GM23248 (cell line): ENCODE data around the gene APOD. TPM values are rescaled to one million over a fixed set of nuclear protein-coding genes. Genes with fewer than 3 reads are reported as not detected.
"Not testable (repeated sequence)": the region's sequence is repeated elsewhere in the genome, so short reads cannot be mapped to it uniquely, and the experiment has no call there.

ENCODE experiments used
- DNase-seq: peaks from one replicate; pipeline ENCODE4 v3.0.0-alpha.2; 2015
- H2AFZ ChIP-seq: fragments of 200-600 bp; sonication (generic); 2 replicates; pipeline ENCODE4 v1.6.1; 2016; ENCODE audit warnings: antibody characterized with exemption
- H3F3A ChIP-seq: fragments of 200-600 bp; sonication (generic); 2 replicates; pipeline ENCODE4 v1.6.1; 2016; ENCODE audit warnings: mild to moderate bottlenecking, antibody characterized with exemption, mixed run types; ENCODE audit not compliant: insufficient read depth
- H3K27ac ChIP-seq: fragments of 200-600 bp; sonication (generic); 2 replicates; pipeline ENCODE4 v1.5.1; 2016; ENCODE audit warnings: mild to moderate bottlenecking
- H3K27me3 ChIP-seq: fragments of 200-600 bp; sonication (generic); replicated peaks from 2 replicates; pipeline ENCODE4 v1.6.1; 2016; ENCODE audit warnings: mild to moderate bottlenecking; ENCODE audit not compliant: insufficient read depth
- H3K36me3 ChIP-seq: fragments of 200-600 bp; sonication (generic); 2 replicates; pipeline ENCODE4 v1.6.1; 2016; ENCODE audit warnings: low read depth, mild to moderate bottlenecking
- H3K4me1 ChIP-seq: fragments of 200-600 bp; sonication (generic); 2 replicates; pipeline ENCODE4 v1.6.1; 2016; ENCODE audit warnings: mild to moderate bottlenecking; ENCODE audit not compliant: insufficient read depth
- H3K4me2 ChIP-seq: fragments of 200-600 bp; sonication (generic); one replicate; pipeline ENCODE4 v1.6.1; 2016; ENCODE audit warnings: mild to moderate bottlenecking; ENCODE audit not compliant: unreplicated experiment
- H3K4me3 ChIP-seq: fragments of 200-600 bp; sonication (generic); 2 replicates; pipeline ENCODE4 v1.5.1; 2016; ENCODE audit warnings: mild to moderate bottlenecking
- H3K79me2 ChIP-seq: fragments of 200-600 bp; sonication (generic); 2 replicates; pipeline ENCODE4 v1.6.1; 2016; ENCODE audit warnings: mild to moderate bottlenecking; ENCODE audit not compliant: insufficient read depth
- H3K9ac ChIP-seq: fragments of 200-600 bp; sonication (generic); 2 replicates; pipeline ENCODE4 v1.6.1; 2016; ENCODE audit warnings: mild to moderate bottlenecking
- H3K9me2 ChIP-seq: fragments of 200-600 bp; sonication (generic); 2 replicates; pipeline ENCODE4 v1.6.1; 2016; ENCODE audit warnings: mixed run types, mild to moderate bottlenecking, moderate library complexity; ENCODE audit not compliant: insufficient read depth
- H3K9me3 ChIP-seq: fragments of 200-600 bp; sonication (generic); one replicate; pipeline ENCODE4 v1.6.1; 2017; ENCODE audit warnings: low read depth
- H4K20me1 ChIP-seq: fragments of 200-600 bp; sonication (generic); 2 replicates; pipeline ENCODE4 v1.6.0; 2016; ENCODE audit not compliant: insufficient read depth
- EZH2 ChIP-seq: fragments of 200-600 bp; sonication (generic); IDR thresholded peaks from 2 replicates; pipeline ENCODE4 v1.6.1; 2018; ENCODE audit warnings: antibody characterized with exemption, mild to moderate bottlenecking; ENCODE audit not compliant: insufficient read depth, poor library complexity, severe bottlenecking
- EZH2phosphoT487 ChIP-seq: fragments of 200-600 bp; sonication (generic); IDR thresholded peaks from 2 replicates; pipeline ENCODE4 v1.6.1; 2018; ENCODE audit warnings: antibody characterized with exemption, moderate library complexity, mild to moderate bottlenecking, low read depth; ENCODE audit not compliant: insufficient read depth
- WGBS, 2 experiments: methylation state at CpG; one replicate each; pipeline ENCODE4 v1.1.6; 2015 to 2017; ENCODE audit warnings: low lambda C conversion rate in 2 of 2, low coverage in 1 of 2; ENCODE audit errors: missing lambda C conversion rate in 2 of 2; 5-methylcytosine and 5-hydroxymethylcytosine counted together
- in situ Hi-C: fragments of 300-500 bp; cut with MboI; formaldehyde crosslinking; loops from 2 replicates; pipeline ENCODE4 v1.15.0; 2020
- polyA plus RNA-seq: library from polyadenylated mRNA; unstranded; fragments of >200 nt; fragmentation: Nextera tagmentation; extraction: Ambion mirVana; gene quantifications from 2 replicates; pipeline ENCODE4 v1.2.1, GENCODE V29; 2016
- total RNA-seq: library from RNA; depleted of rRNA; stranded (reverse); fragments of >200 nt; shearing (Covaris generic); gene quantifications from 2 replicates; pipeline ENCODE4 v1.2.3, GENCODE V29; 2014

APOD gene
- total and polyA plus RNA-seq, 2 experiments from 2014 or later = 0.97 to 3.7 TPM

GRCh38 chr3:195612075-195612800 lies 28.5 kb upstream of the APOD start:
- H3K9ac ChIP-seq = no peak overlapping the region
- no peaks in the 10 kb centered on the region for H3K9me2 ChIP-seq
- no peaks in the 10 kb centered on the region for H3F3A ChIP-seq
- H3K4me2 ChIP-seq = no peak overlapping the region
- H2AFZ ChIP-seq = no peak overlapping the region
- in situ Hi-C loops = no loop called here
- no peak for DNase-seq
- no peaks in the 10 kb centered on the region for H3K36me3 ChIP-seq
- no peak for TF ChIP-seq EZH2phosphoT487
- TF ChIP-seq EZH2 = no peak
- no peaks in the 10 kb centered on the region for H3K4me1 ChIP-seq
- H3K9me3 ChIP-seq = no peaks in the 10 kb centered on the region
- H4K20me1 ChIP-seq = no peaks in the 10 kb centered on the region
- H3K27ac ChIP-seq = no peak overlapping the region
- no peaks in the 10 kb centered on the region for H3K79me2 ChIP-seq
- H3K4me3 ChIP-seq = no peak overlapping the region
- peaks cover 16% of the 10 kb centered on the region; the same call in 1 of the 2 replicates for H3K27me3 ChIP-seq
- 59 to 64% methylated on average over 8 of the region's 8 CpGs for WGBS, 2 experiments

DNA sequence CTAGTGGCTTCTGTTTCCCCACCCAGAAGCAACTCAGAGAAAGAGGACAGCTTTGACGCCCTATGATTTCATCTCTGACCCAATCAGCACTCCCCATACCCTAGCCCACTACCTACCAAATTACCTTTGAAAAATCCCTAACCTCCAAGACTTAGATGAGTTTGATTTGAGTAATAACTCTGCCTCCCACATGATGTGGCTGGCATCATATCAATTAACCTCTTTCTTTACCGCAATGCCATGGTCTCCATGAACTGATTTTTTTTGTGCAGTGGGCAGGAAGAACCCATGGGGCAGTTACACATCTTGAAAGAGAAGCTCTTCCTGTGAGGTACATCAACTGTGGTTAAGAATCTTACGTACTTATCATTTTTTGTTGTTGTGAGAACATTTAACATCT lies 25.5 kb upstream of the APOD start:
- WGBS, 2 experiments = 51 to 52% methylated on average over 3 of the region's 3 CpGs
- TF ChIP-seq EZH2 = no peak
- TF ChIP-seq EZH2phosphoT487 = no peak
- no peak for DNase-seq
- Histone ChIP-seq H2AFZ (no peak overlapping the region), H3K4me1 (no peaks in the 10 kb centered on the region), H3K4me2 (no peak overlapping the region), H4K20me1 (no peaks in the 10 kb centered on the region), H3K79me2 (no peaks in the 10 kb centered on the region), H3K36me3 (no peaks in the 10 kb centered on the region), H3K9ac (no peak overlapping the region), H3K27ac (no peak overlapping the region), H3K27me3 (peaks cover 16% of the 10 kb centered on the region; the same call in 1 of the 2 replicates), H3K9me3 (no peaks in the 10 kb centered on the region), H3F3A (no peaks in the 10 kb centered on the region), H3K4me3 (no peak overlapping the region), H3K9me2 (no peaks in the 10 kb centered on the region)
- in situ Hi-C loops = no loop called here

GRCh38 chr3:195601785-195602184 lies 18.0 kb upstream of the APOD start:
- H4K20me1 ChIP-seq, H3K4me2 ChIP-seq, H2AFZ ChIP-seq, H3K27ac ChIP-seq, H3K27me3 ChIP-seq, H3K9ac ChIP-seq, H3K36me3 ChIP-seq, H3K9me3 ChIP-seq, H3K4me3 ChIP-seq, DNase-seq, H3K79me2 ChIP-seq, H3F3A ChIP-seq, in situ Hi-C loops, H3K9me2 ChIP-seq, H3K4me1 ChIP-seq: not testable (repeated sequence)
- WGBS, 2 experiments = 42 to 53% methylated on average over 2 of the region's 2 CpGs

GRCh38 chr3:195601382-195601781 lies 17.6 kb upstream of the APOD start:
- H3K79me2 ChIP-seq = no peaks in the 10 kb centered on the region
- TF ChIP-seq EZH2 = no peak
- no peak for TF ChIP-seq EZH2phosphoT487
- H4K20me1 ChIP-seq = no peaks in the 10 kb centered on the region
- WGBS, 2 experiments = 33 to 55% methylated on average over 2 of the region's 2 CpGs
- no peaks in the 10 kb centered on the region for H3K36me3 ChIP-seq
- no peaks in the 10 kb centered on the region for H3K9me2 ChIP-seq
- H2AFZ ChIP-seq = no peak overlapping the region
- H3K27ac ChIP-seq = no peak overlapping the region
- in situ Hi-C loops = no loop called here
- no peak overlapping the region for H3K9ac ChIP-seq
- H3F3A ChIP-seq = no peaks in the 10 kb centered on the region
- no peaks in the 10 kb centered on the region for H3K9me3 ChIP-seq
- no peak overlapping the region for H3K4me3 ChIP-seq
- no peaks in the 10 kb centered on the region for H3K27me3 ChIP-seq
- no peak overlapping the region for H3K4me2 ChIP-seq
- no peaks in the 10 kb centered on the region for H3K4me1 ChIP-seq
- DNase-seq = no peak

DNA sequence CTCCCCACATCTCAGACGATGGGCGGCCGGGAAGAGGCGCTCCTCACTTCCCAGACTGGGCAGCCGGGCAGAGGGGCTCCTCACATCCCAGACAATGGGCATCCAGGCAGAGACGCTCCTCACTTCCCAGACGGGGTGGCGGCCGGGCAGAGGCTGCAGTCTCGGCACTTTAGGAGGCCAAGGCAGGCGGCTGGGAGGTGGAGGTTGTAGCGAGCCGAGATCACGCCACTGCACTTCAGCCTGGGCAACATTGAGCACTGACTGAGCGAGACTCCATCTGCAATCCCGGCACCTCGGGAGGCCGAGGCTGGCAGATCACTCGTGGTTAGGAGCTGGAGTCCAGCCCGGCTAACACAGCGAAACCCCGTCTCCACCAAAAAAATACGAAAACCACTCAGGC lies 16.2 kb upstream of the APOD start:
- H3K4me3 ChIP-seq, H3K4me1 ChIP-seq, H3K9ac ChIP-seq, H3K9me3 ChIP-seq, H3K36me3 ChIP-seq, H3K27ac ChIP-seq, H3K27me3 ChIP-seq, H3K9me2 ChIP-seq, H2AFZ ChIP-seq, DNase-seq, H3K79me2 ChIP-seq, H3K4me2 ChIP-seq, H3F3A ChIP-seq, H4K20me1 ChIP-seq, in situ Hi-C loops: not testable (repeated sequence)
- 68 to 80% methylated on average over 17 to 23 of the region's 23 CpGs for WGBS, 2 experiments

DNA sequence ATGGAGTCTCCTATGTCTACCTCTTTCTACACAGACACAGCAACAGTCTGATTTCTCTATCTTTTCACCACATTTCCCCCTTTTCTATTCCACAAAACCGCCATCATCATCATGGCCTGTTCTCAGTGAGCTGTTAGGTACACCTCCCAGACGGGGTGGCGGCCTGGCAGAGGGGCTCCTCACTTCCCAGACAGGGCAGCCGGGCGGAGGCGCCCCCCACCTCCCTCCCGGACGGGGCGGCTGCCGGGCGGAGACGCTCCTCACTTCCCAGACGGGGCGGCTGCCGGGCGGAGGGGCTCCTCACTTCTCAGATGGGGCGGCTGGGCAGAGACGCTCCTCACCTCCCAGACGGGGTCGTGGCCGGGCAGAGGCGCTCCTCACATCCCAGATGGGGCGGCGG lies 15.8 kb upstream of the APOD start:
- H3K4me3 ChIP-seq, DNase-seq, in situ Hi-C loops, H3K9me2 ChIP-seq, H3K9me3 ChIP-seq, H3K4me1 ChIP-seq, H3F3A ChIP-seq, H3K36me3 ChIP-seq, H2AFZ ChIP-seq, H3K27me3 ChIP-seq, H3K4me2 ChIP-seq, H3K9ac ChIP-seq, H4K20me1 ChIP-seq, H3K27ac ChIP-seq, H3K79me2 ChIP-seq: not testable (repeated sequence)
- 56 to 61% methylated on average over 7 to 24 of the region's 24 CpGs for WGBS, 2 experiments
